Mucosa of stomach (tissue), 1 donor: ENCODE results near the gene ALDH16A1.
"Not testable (repeated sequence)": the region's sequence is repeated elsewhere in the genome, so short reads cannot be mapped to it uniquely, and the experiment has no call there.

Experiments
- H3K27me3 ChIP-seq: one replicate; pipeline ENCODE4 v1.7.0; 2013; ENCODE audit warnings: mild to moderate bottlenecking, low read length; ENCODE audit not compliant: control insufficient read depth, insufficient read depth
- H3K36me3 ChIP-seq: one replicate; pipeline ENCODE4 v1.7.0; 2013; ENCODE audit warnings: low read length; ENCODE audit not compliant: control insufficient read depth, insufficient read depth
- H3K4me1 ChIP-seq: one replicate; pipeline ENCODE4 v1.7.0; 2013; ENCODE audit warnings: mild to moderate bottlenecking, low read length; ENCODE audit not compliant: control insufficient read depth, insufficient read depth
- H3K4me3 ChIP-seq: one replicate; pipeline ENCODE4 v1.7.0; 2013; ENCODE audit warnings: low read length
- H3K9ac ChIP-seq: one replicate; pipeline ENCODE4 v1.7.0; 2013; ENCODE audit warnings: mild to moderate bottlenecking, low read length, moderate library complexity
- H3K9me3 ChIP-seq: one replicate; pipeline ENCODE4 v1.7.0; 2013; ENCODE audit warnings: mild to moderate bottlenecking, low read length, moderate library complexity; ENCODE audit not compliant: control insufficient read depth
- donor health status: Pancreatic carcinoma.

Gene ALDH16A1

GRCh38 chr19:49462492-49462891 is 9.5 kb downstream of the ALDH16A1 start:
- no peaks in the 10 kb centered on the region for H3K36me3 ChIP-seq
- peaks cover 5% of the 10 kb centered on the region for H3K4me1 ChIP-seq
- no peaks in the 10 kb centered on the region for H3K9me3 ChIP-seq
- no peaks in the 10 kb centered on the region for H3K27me3 ChIP-seq
- no peak overlapping the region for H3K4me3 ChIP-seq
- no peak overlapping the region for H3K9ac ChIP-seq

- no peak overlapping the region for H3K9ac ChIP-seq
- no peaks in the 10 kb centered on the region for H3K9me3 ChIP-seq
- peaks cover 5% of the 10 kb centered on the region for H3K4me1 ChIP-seq
- H3K36me3 ChIP-seq: no peaks in the 10 kb centered on the region
- H3K4me3 ChIP-seq: no peak overlapping the region
- no peaks in the 10 kb centered on the region for H3K27me3 ChIP-seq
Observed at GRCh38 chr19:49463960-49464740, 11.1 kb downstream of the ALDH16A1 start.

- Histone ChIP-seq H3K9me3 (no peaks in the 10 kb centered on the region), H3K4me3 (no peak overlapping the region), H3K27me3 (no peaks in the 10 kb centered on the region), H3K36me3 (no peaks in the 10 kb centered on the region), H3K4me1 (peaks cover 5% of the 10 kb centered on the region), H3K9ac (no peak overlapping the region)
Observed at GRCh38 chr19:49465371-49465770, 12.3 kb downstream of the ALDH16A1 start.

- no peaks in the 10 kb centered on the region for H3K9me3 ChIP-seq
- no peak overlapping the region for H3K4me3 ChIP-seq
- H3K36me3 ChIP-seq: no peaks in the 10 kb centered on the region
- H3K4me1 ChIP-seq: peaks cover 5% of the 10 kb centered on the region
- H3K9ac ChIP-seq: no peak overlapping the region
- H3K27me3 ChIP-seq: no peaks in the 10 kb centered on the region
Observed at GRCh38 chr19:49468199-49468598, 15.2 kb downstream of the ALDH16A1 start.

GRCh38 chr19:49468746-49469447 is 15.9 kb downstream of the ALDH16A1 start:
- H3K4me1 ChIP-seq: peaks cover 10% of the 10 kb centered on the region
- H3K9ac ChIP-seq: no peak overlapping the region
- no peaks in the 10 kb centered on the region for H3K36me3 ChIP-seq
- no peaks in the 10 kb centered on the region for H3K9me3 ChIP-seq
- H3K27me3 ChIP-seq: no peaks in the 10 kb centered on the region
- no peak overlapping the region for H3K4me3 ChIP-seq

GRCh38 chr19:49469828-49470614 is 17.0 kb downstream of the ALDH16A1 start:
- H3K9me3 ChIP-seq: no peaks in the 10 kb centered on the region
- no peaks in the 10 kb centered on the region for H3K27me3 ChIP-seq
- peaks cover 10% of the 10 kb centered on the region for H3K4me1 ChIP-seq
- no peak overlapping the region for H3K9ac ChIP-seq
- H3K4me3 ChIP-seq: no peak overlapping the region
- no peaks in the 10 kb centered on the region for H3K36me3 ChIP-seq

- no peaks in the 10 kb centered on the region for H3K36me3 ChIP-seq
- peaks cover 10% of the 10 kb centered on the region for H3K4me1 ChIP-seq
- H3K9me3 ChIP-seq: no peaks in the 10 kb centered on the region
- no peak overlapping the region for H3K9ac ChIP-seq
- H3K4me3 ChIP-seq: no peak overlapping the region
- H3K27me3 ChIP-seq: no peaks in the 10 kb centered on the region
Observed at GRCh38 chr19:49470615-49470978, 17.6 kb downstream of the ALDH16A1 start.

- no peaks in the 10 kb centered on the region for H3K9me3 ChIP-seq
- no peak overlapping the region for H3K9ac ChIP-seq
- peaks cover 10% of the 10 kb centered on the region for H3K4me1 ChIP-seq
- no peaks in the 10 kb centered on the region for H3K27me3 ChIP-seq
- H3K4me3 ChIP-seq: no peak overlapping the region
- no peaks in the 10 kb centered on the region for H3K36me3 ChIP-seq
Observed at GRCh38 chr19:49472936-49473335, 19.9 kb downstream of the ALDH16A1 start.

GRCh38 chr19:49473501-49473867 is 20.5 kb downstream of the ALDH16A1 start:
- not testable (repeated sequence) for H3K27me3 ChIP-seq, H3K36me3 ChIP-seq, H3K4me1 ChIP-seq, H3K9me3 ChIP-seq
- Histone ChIP-seq H3K9ac (peak overlapping the region; percentile 89), H3K4me3 (peak overlapping the region; percentile 71)

GRCh38 chr19:49473868-49474541 is 21.0 kb downstream of the ALDH16A1 start, which contains the start of gene FLT3LG:
Gene FLT3LG (plus strand): TSS chr19:49474215. CDS start chr19:49474640, 425 bp downstream.
- Histone ChIP-seq H3K36me3 (no peaks in the 10 kb centered on the region), H3K9ac (peak within 1 kb of the TSS; percentile 89), H3K27me3 (no peaks in the 10 kb centered on the region), H3K4me1 (peaks cover 6% of the 10 kb centered on the region), H3K9me3 (no peaks in the 10 kb centered on the region), H3K4me3 (peak within 1 kb of the TSS; percentile 71)

GRCh38 chr19:49474542-49474924 is 21.5 kb downstream of the ALDH16A1 start:
- Histone ChIP-seq H3K36me3 (no peaks in the 10 kb centered on the region), H3K4me1 (peaks cover 6% of the 10 kb centered on the region)

More at GRCh38 chr19:49474542-49474924, 21.5 kb downstream of the ALDH16A1 start:
- Histone ChIP-seq H3K9ac (peak overlapping the region; percentile 89), H3K27me3 (no peaks in the 10 kb centered on the region), H3K4me3 (peak overlapping the region; percentile 71), H3K9me3 (no peaks in the 10 kb centered on the region)
